Aorta (tissue), 5 donors: ENCODE measurements around the gene EYA3. TPM values are rescaled to one million over a fixed set of nuclear protein-coding genes. Genes with fewer than 3 reads are reported as not detected.
A peak's percentile ranks its signal among the peaks of the same experiment; 100 is the strongest.
"Not testable (repeated sequence)": the region's sequence is repeated elsewhere in the genome, so short reads cannot be mapped to it uniquely, and the experiment has no call there.

Experiments used
- ATAC-seq: fragments of 200-7000 bp; cut with Tn5 transposase; one replicate; pipeline ENCODE4 v1.9.1; 2022; ENCODE audit warnings: moderate library complexity; ENCODE audit not compliant: low FRiP score
- DNase-seq, 2 donors: peaks; one replicate each; pipeline ENCODE4 v3.0.0-alpha.2; 2020
- H3K27ac ChIP-seq, 2 donors: one replicate each; pipeline ENCODE4 v1.5.1; 2013; ENCODE audit warnings: low read length in 2 of 2, mild to moderate bottlenecking in 2 of 2, moderate library complexity in 2 of 2, control low read depth in 1 of 2, inconsistent platforms in 1 of 2, low read depth in 1 of 2
- H3K27me3 ChIP-seq, 2 donors: one replicate each; pipeline ENCODE4 v1.6.1; 2013; ENCODE audit warnings: control low read depth in 1 of 2, low read length in 1 of 2, mild to moderate bottlenecking in 1 of 2, moderate library complexity in 1 of 2; ENCODE audit not compliant: insufficient read depth in 2 of 2, control insufficient read depth in 1 of 2
- H3K36me3 ChIP-seq, 2 donors: one replicate each; pipeline ENCODE4 v1.6.1; 2013; ENCODE audit warnings: control low read depth in 1 of 2, low read length in 1 of 2, mild to moderate bottlenecking in 1 of 2; ENCODE audit not compliant: insufficient read depth in 2 of 2, control insufficient read depth in 1 of 2
- H3K4me1 ChIP-seq, 2 donors: one replicate each; pipeline ENCODE4 v1.6.1; 2013; ENCODE audit warnings: low read length in 2 of 2, control low read depth in 1 of 2, mild to moderate bottlenecking in 1 of 2, moderate library complexity in 1 of 2; ENCODE audit not compliant: insufficient read depth in 2 of 2, control insufficient read depth in 1 of 2
- H3K4me3 ChIP-seq, 2 donors: one replicate each; pipeline ENCODE4 v1.5.1; 2013; ENCODE audit warnings: low read length in 2 of 2, control low read depth in 1 of 2, mild to moderate bottlenecking in 1 of 2
- H3K9me3 ChIP-seq: one replicate; pipeline ENCODE4 v1.6.1; 2013; ENCODE audit warnings: mild to moderate bottlenecking, low read length; ENCODE audit not compliant: control insufficient read depth
- WGBS, 2 donors: extraction: QIAGEN DNeasy Blood & Tissue Kit; methylation state at CpG; one replicate each; pipeline ENCODE4 v1.1.7; 2013; 5-methylcytosine and 5-hydroxymethylcytosine counted together
- intact Hi-C, 2 donors: fragments of 100-400 bp; cut with DNase I; formaldehyde crosslinking; loops; one replicate each; pipeline versions ENCODE4 v1.14.2 to v1.15.0; 2022
- polyA plus RNA-seq, 2 donors: library from polyadenylated mRNA; stranded (reverse); fragments of 200-250 nt; gene quantifications; one replicate each; pipeline ENCODE4 v1.2.3, GENCODE V29; 2013
- total RNA-seq, 2 donors: library from RNA; stranded (reverse); fragmentation: NEBNext Ultra II Directional; extraction: Animal tissue kit (Norgen Biotek cat#: 25700); gene quantifications; one replicate each; pipeline ENCODE4 v1.2.1, GENCODE V29; 2021
- donor health status: healthy with polysubstance abuse.
- donor health status: Bipolar disorder and iron deficiency.
- donor health status: DM: no; HTN: no; CAD: no.
- donor health status: DM: no; HTN: no; CAD: no.
- donor health status: DM: yes; HTN: yes; CAD: no.

Gene EYA3
- total and polyA plus RNA-seq, 4 donors = 3.4 to 25.3 (median 12.9) TPM

DNA sequence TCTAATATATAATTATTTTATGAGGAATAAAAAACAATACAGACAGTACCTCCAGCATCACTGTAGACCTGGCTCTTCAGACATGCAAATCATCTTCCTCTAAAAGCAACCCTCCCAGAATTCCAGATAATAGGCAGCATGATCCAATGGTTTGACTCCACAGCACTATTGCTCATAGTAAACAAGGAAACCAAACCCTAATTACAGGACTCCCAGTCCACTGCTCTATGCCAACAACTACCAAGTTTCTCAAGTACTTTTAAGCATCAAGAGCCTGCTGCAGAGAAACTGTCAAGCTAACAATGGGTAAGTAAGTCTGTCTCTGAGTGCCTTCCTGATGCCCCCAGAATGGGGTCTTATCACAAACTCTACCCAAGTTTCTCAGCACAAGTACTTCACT, 57.2 kb downstream of the EYA3 start:
- peak overlapping the region in 1 of 2 donors; percentile 28 for H3K27ac ChIP-seq
- intact Hi-C loops = no loop called here
- no peaks in the 10 kb centered on the region for H3K27me3 ChIP-seq
- DNase-seq = no peak
- no peak for ATAC-seq
- H3K36me3 ChIP-seq = peaks cover 0 to 1% of the 10 kb centered on the region in 2 donors
- peaks cover 4 to 5% of the 10 kb centered on the region in 2 donors for H3K4me1 ChIP-seq
- H3K9me3 ChIP-seq = no peaks in the 10 kb centered on the region
- no peak overlapping the region for H3K4me3 ChIP-seq

DNA sequence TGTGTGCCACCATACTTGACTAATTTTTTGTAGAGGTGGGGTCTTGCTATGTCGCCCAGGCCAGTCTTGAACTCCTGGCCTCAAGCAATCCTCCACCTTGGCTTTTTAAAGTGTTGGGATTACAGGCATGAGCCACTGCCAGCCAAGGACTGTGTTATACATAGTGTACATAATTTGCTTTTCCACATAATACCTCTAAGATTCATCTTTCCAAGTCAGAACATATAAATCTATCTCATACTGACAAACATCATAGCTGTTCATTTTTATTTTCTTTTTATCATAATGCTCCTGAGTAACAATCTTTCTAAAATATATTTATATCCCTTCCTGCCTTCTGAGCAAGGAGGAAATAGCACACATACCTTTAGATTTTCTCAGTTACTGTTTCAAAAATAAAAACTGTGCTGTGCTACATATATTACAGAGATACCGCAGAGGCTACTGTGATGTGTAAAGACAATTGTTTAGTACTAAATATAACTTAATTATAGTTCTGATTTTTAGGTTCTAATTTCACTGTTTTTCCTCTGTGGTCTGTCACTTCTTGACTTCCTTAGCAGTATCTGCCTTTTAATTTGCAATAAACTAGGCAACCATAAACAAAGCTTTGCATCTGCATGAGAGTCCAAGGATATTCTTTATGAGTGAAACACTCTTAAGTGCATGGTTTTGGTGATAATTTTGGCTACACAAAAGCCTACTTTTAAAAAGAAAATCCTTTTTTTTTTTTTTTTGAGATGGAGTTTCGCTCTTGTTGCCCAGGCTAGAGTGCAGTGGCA, 59.3 kb downstream of the EYA3 start:
- Histone ChIP-seq H3K4me1 (peaks cover 4 to 5% of the 10 kb centered on the region in 2 donors), H3K27me3 (no peaks in the 10 kb centered on the region), H3K4me3 (peak overlapping the region in 1 of 2 donors; percentile 10), H3K36me3 (peaks cover 0 to 1% of the 10 kb centered on the region in 2 donors), H3K9me3 (no peaks in the 10 kb centered on the region), H3K27ac (peak overlapping the region; percentile 87 to 98)
- no peak for ATAC-seq
- DNase-seq = no peak
- WGBS, 2 donors = 39 to 44% methylated on average over 3 of the region's 3 CpGs
- intact Hi-C loops = loop anchor here in 1 of 2 donors (5.0 kb wide), 2 partner anchors 38 to 58 kb away; partner anchors contain the start of gene EYA3

DNA sequence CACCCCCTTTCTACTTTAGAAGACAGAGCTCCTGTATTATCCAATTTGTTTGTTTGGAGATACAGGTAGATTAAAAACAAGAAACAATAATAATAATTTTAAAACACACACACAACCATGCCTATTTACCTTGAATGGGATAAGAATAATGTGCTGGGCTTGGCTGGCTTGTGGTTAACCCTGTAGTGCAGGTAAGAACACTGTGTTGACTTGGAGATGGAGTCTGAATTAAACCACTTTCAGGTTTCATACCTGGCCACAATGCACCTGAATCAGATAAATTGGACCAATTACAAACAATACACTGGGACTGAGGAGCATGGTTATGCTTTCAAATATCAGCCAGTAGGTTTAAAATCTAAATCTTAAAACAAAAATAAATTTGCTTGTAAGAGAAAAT, 60.8 kb downstream of the EYA3 start:
- Histone ChIP-seq H3K27ac (no peak overlapping the region), H3K27me3 (no peaks in the 10 kb centered on the region), H3K4me3 (no peak overlapping the region), H3K4me1 (peaks cover 4 to 5% of the 10 kb centered on the region in 2 donors), H3K9me3 (no peaks in the 10 kb centered on the region), H3K36me3 (peaks cover 0 to 1% of the 10 kb centered on the region in 2 donors)
- DNase-seq = no peak
- ATAC-seq = no peak
- intact Hi-C loops = loop anchor here in 1 of 2 donors (5.0 kb wide), 2 partner anchors 40 to 60 kb away; partner anchors contain the start of gene EYA3

DNA sequence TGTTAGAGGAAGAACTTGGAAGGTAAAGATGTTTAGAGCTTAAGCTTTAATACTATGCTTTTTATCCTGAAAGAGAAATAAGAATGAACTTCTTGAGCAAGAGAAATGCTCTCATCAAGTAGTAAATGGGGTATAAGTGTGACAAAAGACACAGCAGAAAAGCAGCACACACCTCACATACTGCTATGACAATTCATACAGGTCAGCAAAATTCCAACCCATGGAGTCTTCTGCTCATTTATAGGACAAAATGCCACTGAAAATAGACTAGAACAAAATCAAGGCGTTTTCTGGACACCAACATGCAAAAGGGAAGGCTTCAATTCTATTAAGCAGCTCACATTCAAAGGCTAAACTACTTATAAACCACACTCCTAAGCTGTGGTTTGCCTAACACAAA, 61.2 kb downstream of the EYA3 start:
- H3K27me3 ChIP-seq = no peaks in the 10 kb centered on the region
- WGBS, 2 donors = 62 to 67% methylated on average over 1 of the region's 1 CpG
- no peak overlapping the region for H3K4me3 ChIP-seq
- no peak overlapping the region for H3K27ac ChIP-seq
- no peak for ATAC-seq
- DNase-seq = no peak
- peaks cover 4 to 5% of the 10 kb centered on the region in 2 donors for H3K4me1 ChIP-seq
- H3K9me3 ChIP-seq = no peaks in the 10 kb centered on the region
- H3K36me3 ChIP-seq = peaks cover 0 to 1% of the 10 kb centered on the region in 2 donors
- intact Hi-C loops = loop anchor here in 1 of 2 donors (5.0 kb wide), 2 partner anchors 40 to 60 kb away; partner anchors contain the start of gene EYA3

DNA sequence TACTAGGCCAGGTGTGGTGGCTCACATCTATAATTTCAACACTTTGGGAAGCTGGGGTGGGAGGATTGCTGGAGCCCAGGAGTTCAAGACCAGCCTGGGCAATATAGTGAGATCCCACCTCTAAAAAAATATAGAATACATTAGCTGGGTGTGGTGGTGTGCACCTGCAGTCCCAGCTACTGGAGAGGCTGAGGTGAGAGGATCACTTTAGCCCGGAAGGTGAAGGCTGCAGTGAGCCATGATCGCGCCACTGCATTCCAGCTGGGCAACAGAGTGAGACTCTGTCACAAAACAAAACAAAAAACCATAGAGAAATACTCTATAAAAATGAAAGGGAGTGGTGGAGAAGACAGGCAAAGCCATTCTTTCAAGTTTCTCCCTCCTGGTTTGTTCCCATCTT, 62.1 kb downstream of the EYA3 start:
- H3K9me3 ChIP-seq = no peaks in the 10 kb centered on the region
- 97 to 99% methylated on average over 3 of the region's 3 CpGs for WGBS, 2 donors
- intact Hi-C loops = loop anchor here in 1 of 2 donors (5.0 kb wide), 2 partner anchors 41 to 61 kb away; partner anchors contain the start of gene EYA3

DNA sequence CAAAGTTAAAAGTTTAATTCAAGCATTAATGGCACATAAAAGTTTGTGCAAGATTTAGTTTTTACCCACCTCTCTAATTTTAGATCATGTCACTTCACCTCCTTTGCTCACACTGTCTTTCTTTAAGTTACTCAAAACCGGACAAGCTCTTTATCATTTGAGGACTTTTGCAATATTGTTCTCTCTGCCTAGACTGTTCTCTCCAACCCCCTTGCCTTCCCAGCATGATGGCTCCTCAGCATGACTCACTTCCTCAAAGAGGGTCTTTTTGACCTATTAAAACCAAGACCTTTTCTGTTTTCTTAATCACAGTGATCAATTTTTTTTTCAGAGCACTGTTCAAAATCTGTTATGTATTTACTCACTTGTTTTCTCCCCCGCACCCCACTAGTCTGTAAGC, 67.3 kb downstream of the EYA3 start:
- H3K9me3 ChIP-seq = no peaks in the 10 kb centered on the region
- no peaks in the 10 kb centered on the region for H3K27me3 ChIP-seq
- H3K36me3 ChIP-seq = no peaks in the 10 kb centered on the region
- H3K4me3 ChIP-seq = no peak overlapping the region
- DNase-seq (no peak), ATAC-seq (no peak)
- intact Hi-C loops = no loop called here
- H3K27ac ChIP-seq = no peak overlapping the region
- 83 to 88% methylated on average over 2 of the region's 2 CpGs for WGBS, 2 donors
- no peaks in the 10 kb centered on the region for H3K4me1 ChIP-seq

More for the DNA sequence above, 62.1 kb downstream of the EYA3 start:
- Histone ChIP-seq H3K4me3 (no peak overlapping the region), H3K27ac (no peak overlapping the region), H3K27me3 (no peaks in the 10 kb centered on the region), H3K4me1 (peaks cover 3 to 5% of the 10 kb centered on the region in 2 donors), H3K36me3 (peaks cover 0 to 1% of the 10 kb centered on the region in 2 donors)
- ATAC-seq = no peak
- DNase-seq = no peak

DNA sequence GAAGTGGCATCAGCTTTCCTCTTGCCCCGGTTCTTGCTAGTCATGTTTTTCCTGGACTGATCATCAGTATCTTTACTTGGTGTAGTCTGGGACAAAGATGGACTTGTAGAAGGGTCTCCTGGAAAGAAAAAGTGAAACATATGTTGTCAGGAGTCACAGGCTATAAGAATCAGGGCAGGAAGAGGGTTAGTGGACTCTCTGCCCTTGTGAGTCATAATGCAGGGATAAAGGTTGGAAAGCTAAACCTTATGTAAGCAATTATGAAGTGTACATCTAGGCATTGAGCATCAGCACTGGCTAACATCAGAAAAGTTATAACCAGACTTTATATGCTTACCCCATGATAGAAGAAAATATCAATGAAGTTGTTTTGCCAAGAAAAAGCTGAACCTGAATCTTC, 77.4 kb downstream of the EYA3 start:
- no peak overlapping the region for H3K27ac ChIP-seq
- H3K36me3 ChIP-seq = peaks cover 2 to 4% of the 10 kb centered on the region in 2 donors
- no peaks in the 10 kb centered on the region for H3K27me3 ChIP-seq
- H3K4me3 ChIP-seq = no peak overlapping the region
- ATAC-seq (no peak), DNase-seq (no peak)
- H3K9me3 ChIP-seq = no peaks in the 10 kb centered on the region
- WGBS, 2 donors = 78% methylated on average over 1 of the region's 1 CpG
- no peaks in the 10 kb centered on the region for H3K4me1 ChIP-seq
- intact Hi-C loops = loop anchor here in 1 of 2 donors (10.0 kb wide), 1 partner anchor 194 kb away; no protein-coding TSS in a partner anchor

DNA sequence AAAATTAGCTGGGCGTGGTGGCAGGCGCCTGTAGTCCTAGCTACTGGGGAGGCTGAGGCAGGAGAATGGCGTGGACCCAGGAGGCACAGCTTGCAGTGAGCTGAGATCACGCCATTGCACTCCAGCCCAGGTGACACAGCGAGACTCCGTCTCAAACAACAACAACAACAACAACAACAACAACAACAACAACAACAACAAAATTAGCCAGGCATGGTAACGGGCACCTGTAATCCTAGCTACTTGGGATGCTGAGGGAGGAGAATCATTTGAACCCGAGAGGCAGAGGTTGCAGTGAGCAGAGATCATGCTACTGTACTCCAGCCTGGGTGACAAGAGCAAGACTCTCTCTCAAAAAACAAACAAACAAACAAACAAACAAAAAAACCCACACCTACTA, 85.3 kb downstream of the EYA3 start:
- intact Hi-C loops, H3K27me3 ChIP-seq, H3K4me1 ChIP-seq, DNase-seq, ATAC-seq, H3K36me3 ChIP-seq, H3K9me3 ChIP-seq, H3K4me3 ChIP-seq, H3K27ac ChIP-seq: not testable (repeated sequence)
- WGBS, 2 donors = 98 to 99% methylated on average over 7 to 8 of the region's 8 CpGs

DNA sequence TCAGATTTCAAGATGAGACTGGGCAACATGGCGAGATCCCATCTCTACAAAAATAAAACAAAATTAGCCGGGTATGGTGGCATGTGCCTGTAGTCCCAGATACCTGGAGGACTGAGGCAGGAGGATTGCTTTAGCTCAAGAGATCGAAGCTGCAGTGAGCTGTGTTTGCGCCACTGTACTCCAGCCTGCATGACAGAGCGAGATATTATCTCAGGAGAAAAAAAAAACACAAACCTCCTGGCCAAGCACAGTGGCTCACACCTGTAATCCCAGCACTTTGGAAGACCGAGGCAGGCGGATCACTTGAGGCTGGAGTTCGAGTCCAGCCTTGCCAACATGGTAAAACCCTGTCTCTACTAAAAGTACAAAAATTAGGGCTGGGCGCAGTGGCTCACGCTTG, 85.8 kb downstream of the EYA3 start:
- Histone ChIP-seq H3K27ac (no peak overlapping the region), H3K36me3 (peaks cover 4 to 5% of the 10 kb centered on the region in 2 donors), H3K4me1 (no peaks in the 10 kb centered on the region), H3K4me3 (no peak overlapping the region), H3K27me3 (no peaks in the 10 kb centered on the region), H3K9me3 (no peaks in the 10 kb centered on the region)
- ATAC-seq (no peak), DNase-seq (no peak)
- 96 to 97% methylated on average over 10 of the region's 10 CpGs for WGBS, 2 donors
- intact Hi-C loops = no loop called here
